Heart left ventricle (tissue), 16 donors: ENCODE data around the gene CCDC146. TPM values are rescaled to one million over a fixed set of nuclear protein-coding genes. Genes with fewer than 3 reads are reported as not detected.
"Not testable (repeated sequence)": the region's sequence is repeated elsewhere in the genome, so short reads cannot be mapped to it uniquely, and the experiment has no call there.

ENCODE experiments used
- ATAC-seq, 4 donors: fragments of 200-7000 bp; cut with Tn5 transposase; one replicate each; pipeline ENCODE4 v1.9.1; 2020 to 2022; ENCODE audit warnings: moderate library complexity in 4 of 4, mild to moderate bottlenecking in 3 of 4, moderate number of reproducible peaks in 1 of 4
- DNase-seq, 5 donors: peaks; one replicate each; pipeline ENCODE4 v3.0.0-alpha.2; 2020
- H3K27ac ChIP-seq, 12 donors: fragments of 200-600 bp; sonication (generic) in 4 of 12; one replicate each; pipeline versions ENCODE4 v1.5.0 to v1.8.0; 2016 to 2022; ENCODE audit warnings: mild to moderate bottlenecking in 2 of 12
- H3K27me3 ChIP-seq, 9 donors: fragments of 200-600 bp; sonication (generic) in 2 of 9; one replicate each; pipeline versions ENCODE4 v1.5.1 to v1.8.0; 2016 to 2022; ENCODE audit warnings: mild to moderate bottlenecking in 3 of 9
- H3K36me3 ChIP-seq, 9 donors: fragments of 200-600 bp; sonication (generic) in 2 of 9; one replicate each; pipeline versions ENCODE4 v1.5.0 to v1.8.0; 2018 to 2022; ENCODE audit warnings: mild to moderate bottlenecking in 2 of 9
- H3K4me1 ChIP-seq, 12 donors: fragments of 200-600 bp; sonication (generic) in 4 of 12; one replicate each; pipeline versions ENCODE4 v1.5.0 to v1.8.0; 2016 to 2022; ENCODE audit warnings: mild to moderate bottlenecking in 3 of 12
- H3K4me3 ChIP-seq, 12 donors: fragments of 200-600 bp; sonication (generic) in 4 of 12; one replicate each; pipeline versions ENCODE4 v1.5.0 to v1.8.0; 2017 to 2022; ENCODE audit warnings: mild to moderate bottlenecking in 9 of 12, moderate library complexity in 4 of 12
- H3K9me3 ChIP-seq, 12 donors: fragments of 200-600 bp; sonication (generic) in 4 of 12; one replicate each; pipeline versions ENCODE4 v1.5.0 to v1.8.0; 2016 to 2022; ENCODE audit warnings: mild to moderate bottlenecking in 1 of 12
- POLR2A ChIP-seq, 2 donors: fragments of 450-650 bp; IDR thresholded peaks; one replicate each; pipeline ENCODE4 v1.6.1; 2017; ENCODE audit warnings: antibody characterized with exemption in 2 of 2, mild to moderate bottlenecking in 2 of 2, moderate library complexity in 2 of 2
- WGBS, 4 donors: extraction: QIAGEN DNeasy Blood & Tissue Kit in 2 of 4; methylation state at CpG; one replicate each; pipeline versions ENCODE4 v1.1.5 to v1.1.7; 2013 to 2018; 5-methylcytosine and 5-hydroxymethylcytosine counted together
- intact Hi-C, 10 donors: fragments of 100-400 bp; cut with DNase I; formaldehyde crosslinking; loops; one replicate each; pipeline versions ENCODE4 v1.11.1 to v1.14.2; 2022
- polyA plus RNA-seq, 2 donors: library from polyadenylated mRNA; stranded (reverse); fragments of 200-250 nt; gene quantifications; one replicate each; pipeline ENCODE4 v1.2.3, GENCODE V29; 2013
- total RNA-seq, 9 donors: library from RNA; depleted of rRNA in 2 of 9; stranded (reverse); fragments of >200 nt in 2 of 9; fragmentation: NEBNext Ultra II Directional in 3 of 9; extraction: Animal tissue kit (Norgen Biotek cat#: 25700) in 3 of 9; gene quantifications; one replicate each; pipeline versions ENCODE4 v1.1.0 to v1.2.4, GENCODE V29; 2016 to 2023
- TF ChIP-seq, protein P1 (sequence below), 12 donors: fragments of 200-600 bp; sonication (generic) in 4 of 12; IDR thresholded peaks; one replicate each; pipeline versions ENCODE4 v1.5.0 to v1.8.0; 2018 to 2022; ENCODE audit warnings: antibody characterized with exemption in 12 of 12, mild to moderate bottlenecking in 5 of 12
- donor health status: ischemic (EF 13 %, LVEDD 7.1; RV severe dilation, severe dysfunction).
- donor health status: healthy with polysubstance abuse.
- donor health status: DM: no; HTN: yes; CAD: no.
- donor health status: DM: no; HTN: no; CAD: no.
- donor health status: ischemic (EF 25% LVEDD 6.9; RV normal size, moderate dysfunction).
- donor health status: ischemic (EF 25% LVEDD 5.7; RV mildly dilated, moderate dysfunction).
- donor health status: healthy.
- donor health status: DM: yes; HTN: yes; CAD: no.
- donor health status: ischemic (EF 35%, LVEDD 5.7; RV mildly dilated, moderate dysfunction).
- donor health status: nonischemic (EF 11% LVEDD 7.7; RV severe dilation, severe dysfunction).
- donor health status: DM: yes; HTN: yes; CAD: no.
- donor health status: PGD.
- donor health status: ischemic (EF 29% LVEDD 5.4; RV normal size, mild dysfunction).
- donor health status: nonischemic (EF 23%, LVEDD 6.1; RV moderate dilation, normal function).

The CCDC146 gene
- total and polyA plus RNA-seq, 11 donors = 2.1 to 13.3 (median 6.6) TPM

DNA sequence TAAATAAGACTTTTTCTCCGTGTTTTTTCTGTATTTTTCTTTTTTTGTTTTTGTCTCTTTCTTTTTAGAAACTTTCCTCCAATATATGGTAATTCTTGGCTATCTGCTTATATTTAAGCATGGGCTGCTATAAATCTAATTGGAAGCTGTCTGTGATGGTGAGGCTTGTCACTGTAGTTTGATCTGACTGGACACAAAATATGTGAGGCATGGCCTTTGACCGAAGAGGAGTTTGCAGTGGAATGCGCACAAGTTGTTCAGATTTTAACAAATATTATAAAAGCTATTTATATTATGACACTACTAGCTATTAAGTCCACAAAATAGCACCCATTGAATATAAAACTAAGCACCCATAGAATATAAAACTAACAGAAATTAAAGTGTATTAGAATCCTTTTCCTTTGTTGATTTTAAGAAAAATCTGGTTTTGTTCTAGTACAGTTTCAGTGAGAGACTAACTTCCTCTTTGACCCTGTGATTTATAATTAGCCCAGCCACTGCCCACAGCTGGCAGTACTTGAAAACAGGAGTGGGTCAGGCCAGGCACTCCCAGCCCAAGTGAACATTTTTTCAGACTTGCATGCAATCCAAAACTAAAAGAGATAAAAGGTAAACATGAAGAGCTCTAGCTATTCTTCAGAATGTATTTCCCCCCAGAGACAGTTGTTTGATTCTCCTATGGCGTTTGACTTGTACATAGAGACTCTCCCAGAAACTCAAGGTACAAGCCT lies 147.1 kb downstream of the CCDC146 start:
- H3K27ac ChIP-seq = peak overlapping the region in 10 of 12 donors; percentile 16 to 61 (median 32)
- ATAC-seq (peak; percentile 65 to 82 (median 75)), DNase-seq (peak in 2 of 5 donors; percentile 32 to 44)
- intact Hi-C loops = loop anchor here in 1 of 10 donors (5.0 kb wide), 1 partner anchor 48 kb away; no protein-coding TSS in a partner anchor
- no peak overlapping the region for H3K4me3 ChIP-seq
- no peaks in the 10 kb centered on the region for H3K9me3 ChIP-seq
- peaks cover 0 to 14% (median 10%) of the 10 kb centered on the region in 12 donors for H3K4me1 ChIP-seq
- peaks cover 0 to 10% (median 0%) of the 10 kb centered on the region in 9 donors for H3K36me3 ChIP-seq
- H3K27me3 ChIP-seq = no peaks in the 10 kb centered on the region
- WGBS, 4 donors = 64 to 70% (median 67%) methylated on average over 4 of the region's 4 CpGs
- no peak for TF ChIP-seq POLR2A (IDR thresholded peaks at IDR 0.05)
- TF ChIP-seq, protein P1, sequence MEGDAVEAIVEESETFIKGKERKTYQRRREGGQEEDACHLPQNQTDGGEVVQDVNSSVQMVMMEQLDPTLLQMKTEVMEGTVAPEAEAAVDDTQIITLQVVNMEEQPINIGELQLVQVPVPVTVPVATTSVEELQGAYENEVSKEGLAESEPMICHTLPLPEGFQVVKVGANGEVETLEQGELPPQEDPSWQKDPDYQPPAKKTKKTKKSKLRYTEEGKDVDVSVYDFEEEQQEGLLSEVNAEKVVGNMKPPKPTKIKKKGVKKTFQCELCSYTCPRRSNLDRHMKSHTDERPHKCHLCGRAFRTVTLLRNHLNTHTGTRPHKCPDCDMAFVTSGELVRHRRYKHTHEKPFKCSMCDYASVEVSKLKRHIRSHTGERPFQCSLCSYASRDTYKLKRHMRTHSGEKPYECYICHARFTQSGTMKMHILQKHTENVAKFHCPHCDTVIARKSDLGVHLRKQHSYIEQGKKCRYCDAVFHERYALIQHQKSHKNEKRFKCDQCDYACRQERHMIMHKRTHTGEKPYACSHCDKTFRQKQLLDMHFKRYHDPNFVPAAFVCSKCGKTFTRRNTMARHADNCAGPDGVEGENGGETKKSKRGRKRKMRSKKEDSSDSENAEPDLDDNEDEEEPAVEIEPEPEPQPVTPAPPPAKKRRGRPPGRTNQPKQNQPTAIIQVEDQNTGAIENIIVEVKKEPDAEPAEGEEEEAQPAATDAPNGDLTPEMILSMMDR (IDR thresholded peaks at IDR 0.05) = no peak

DNA sequence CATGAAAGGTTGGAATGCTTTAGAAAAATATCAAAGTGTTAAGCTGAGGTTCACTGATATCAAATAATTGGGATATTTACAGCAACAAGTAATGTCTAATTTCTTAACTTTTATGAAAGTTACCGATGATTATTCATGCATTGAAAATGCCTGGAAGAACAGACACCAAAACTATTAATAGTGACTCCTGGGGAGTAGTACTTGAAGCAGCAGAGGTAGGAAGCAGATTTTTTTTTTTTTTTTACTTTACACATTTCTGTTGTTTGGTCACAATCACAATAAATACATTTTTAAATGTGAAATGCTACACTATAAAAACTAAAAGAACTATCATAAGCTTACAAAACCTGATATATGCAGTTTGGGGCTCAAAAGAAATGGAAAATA lies 147.7 kb downstream of the CCDC146 start:
- H3K27ac ChIP-seq = peak overlapping the region in 10 of 12 donors; percentile 16 to 61 (median 32)
- no peak for ATAC-seq
- no peaks in the 10 kb centered on the region for H3K9me3 ChIP-seq
- intact Hi-C loops = no loop called here
- H3K4me1 ChIP-seq = peaks cover 0 to 14% (median 10%) of the 10 kb centered on the region in 12 donors
- DNase-seq = no peak
- WGBS, 4 donors = 37 to 50% (median 43%) methylated on average over 1 of the region's 1 CpG
- TF ChIP-seq, protein P1 (IDR thresholded peaks at IDR 0.05) = no peak
- no peak for TF ChIP-seq POLR2A (IDR thresholded peaks at IDR 0.05)
- no peaks in the 10 kb centered on the region for H3K27me3 ChIP-seq
- peaks cover 0 to 5% (median 0%) of the 10 kb centered on the region in 9 donors for H3K36me3 ChIP-seq
- no peak overlapping the region for H3K4me3 ChIP-seq

DNA sequence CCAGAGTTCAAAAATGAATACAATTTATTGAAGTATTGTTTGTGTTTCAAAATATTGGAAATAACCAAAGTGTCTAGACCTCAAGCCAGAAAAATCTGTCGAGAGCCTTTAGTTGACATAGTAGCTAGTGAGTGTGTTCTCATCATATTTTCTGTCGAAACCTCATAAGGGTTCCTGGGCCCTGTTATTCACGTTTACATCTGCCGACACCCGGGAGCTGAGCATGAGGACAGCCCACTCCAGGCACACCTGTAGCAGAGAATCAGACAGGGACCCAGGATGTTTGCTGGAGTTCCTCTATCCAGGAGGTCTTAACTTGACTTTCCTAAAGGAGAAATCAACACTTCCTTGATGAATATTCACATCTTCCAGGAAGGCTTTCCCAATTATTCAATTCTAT lies 149.4 kb downstream of the CCDC146 start:
- H3K4me3 ChIP-seq = no peak overlapping the region
- H3K36me3 ChIP-seq = peaks cover 0 to 5% (median 0%) of the 10 kb centered on the region in 9 donors
- WGBS, 4 donors = 90 to 94% (median 92%) methylated on average over 5 of the region's 5 CpGs
- intact Hi-C loops = no loop called here
- no peak for DNase-seq
- TF ChIP-seq, protein P1 (IDR thresholded peaks at IDR 0.05) = no peak
- TF ChIP-seq POLR2A (IDR thresholded peaks at IDR 0.05) = no peak
- no peaks in the 10 kb centered on the region for H3K27me3 ChIP-seq
- no peak for ATAC-seq
- peaks cover 0 to 28% (median 10%) of the 10 kb centered on the region in 12 donors for H3K4me1 ChIP-seq
- no peaks in the 10 kb centered on the region for H3K9me3 ChIP-seq
- no peak overlapping the region for H3K27ac ChIP-seq

DNA sequence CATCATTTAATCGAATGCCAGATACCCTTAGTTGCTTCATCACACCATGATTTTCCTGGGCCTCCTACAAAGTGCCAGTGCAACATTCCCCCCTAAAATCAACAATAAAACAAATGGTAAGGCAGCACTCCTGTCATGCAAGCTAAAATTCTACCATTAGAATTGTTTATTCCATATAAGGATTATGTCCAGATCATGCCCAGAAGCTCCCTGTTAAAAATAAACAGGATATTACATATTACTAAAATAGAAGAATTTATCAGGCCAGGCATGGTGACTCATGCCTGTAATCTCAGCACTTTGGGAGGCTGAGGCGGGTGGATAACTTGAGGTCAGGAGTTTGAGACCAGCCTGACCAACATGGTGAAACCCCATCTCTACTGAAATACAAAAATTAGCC lies 153.2 kb downstream of the CCDC146 start:
- WGBS, 4 donors = 62 to 71% (median 64%) methylated on average over 2 of the region's 2 CpGs
- H3K36me3 ChIP-seq = peaks cover 0 to 19% (median 0%) of the 10 kb centered on the region in 9 donors
- peak in 1 of 4 donors; percentile 44 for ATAC-seq
- H3K9me3 ChIP-seq, H3K27ac ChIP-seq, DNase-seq, H3K27me3 ChIP-seq, H3K4me3 ChIP-seq, intact Hi-C loops: not testable (repeated sequence)
- H3K4me1 ChIP-seq = peaks cover 0 to 14% (median 2%) of the 10 kb centered on the region in 12 donors
